Transverse colon (tissue), 4 donors: ENCODE results near the gene APOC3.
A peak's percentile ranks its signal among the peaks of the same experiment; 100 is the strongest.

Experiments
- CTCF ChIP-seq, 5 experiments: fragments of 200-600 bp in 3 of 5; fragments of 450-650 bp in 2 of 5; sonication (generic) in 3 of 5; IDR thresholded peaks; 1 replicate in 2 of 5; 2 replicates in 3 of 5; pipeline ENCODE4 v1.5.1; 2016 to 2017; ENCODE audit warnings: antibody characterized with exemption in 5 of 5, inconsistent platforms in 3 of 5, mild to moderate bottlenecking in 2 of 5, moderate library complexity in 1 of 5
- EP300 ChIP-seq: sonication (generic); formaldehyde crosslinking; IDR thresholded peaks from one replicate; pipeline ENCODE4 v1.6.1; 2017; ENCODE audit warnings: antibody characterized with exemption, low read depth
- POLR2A ChIP-seq: fragments of 450-650 bp; IDR thresholded peaks from one replicate; pipeline ENCODE4 v1.6.1; 2016; ENCODE audit warnings: antibody characterized with exemption, mild to moderate bottlenecking, moderate library complexity
- POLR2AphosphoS5 ChIP-seq, 3 donors: sonication (generic); formaldehyde crosslinking; IDR thresholded peaks; one replicate each; pipeline ENCODE4 v1.6.1; 2016; ENCODE audit warnings: antibody characterized with exemption in 3 of 3

- peak; percentile 91 to 94 (median 92) for TF ChIP-seq CTCF (IDR thresholded peaks at IDR 0.05)
- TF ChIP-seq POLR2A, result no peak
- no peak for TF ChIP-seq EP300
- TF ChIP-seq POLR2AphosphoS5 (IDR thresholded peaks at IDR 0.05), result no peak
Measured at GRCh38 chr11:116791002-116791812, 38.5 kb upstream of the APOC3 start.
